ENCODE measurements around the gene EXTL1. TPM values are rescaled to one million over a fixed set of nuclear protein-coding genes. Genes with fewer than 3 reads are reported as not detected.

The EXTL1 gene
- total RNA-seq, 4 donors from 2014 or later: 0.08 to 0.81 (median 0.31) TPM; not detected in 1

DNA sequence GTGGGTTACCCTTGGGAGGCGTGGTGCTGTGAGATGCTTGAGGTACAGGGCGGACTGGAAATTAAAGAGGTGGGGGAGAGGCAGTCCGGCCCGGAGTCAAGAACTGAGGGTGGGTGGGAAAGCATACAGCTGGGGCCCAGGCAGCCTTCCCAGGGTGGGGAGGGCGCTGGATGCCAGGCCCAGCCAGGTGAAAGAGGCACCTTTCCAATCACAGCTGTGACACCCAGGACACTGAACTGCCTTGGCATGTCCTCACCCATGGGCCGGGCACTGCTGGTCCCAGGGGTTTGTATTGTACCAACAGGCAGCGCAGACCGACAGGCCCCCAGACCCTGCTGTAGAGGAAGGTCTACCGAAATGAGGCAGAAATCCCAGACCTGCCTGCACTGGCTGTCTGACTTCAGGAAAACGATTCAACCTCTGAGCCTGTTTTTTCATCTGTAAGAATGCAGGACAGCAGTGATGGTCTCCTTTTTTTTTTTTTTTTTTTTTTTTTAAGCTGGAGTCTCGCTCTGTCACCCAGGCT, 15.2 kb downstream of the EXTL1 start:
- Histone ChIP-seq H3K36me3 (no peaks in the 10 kb centered on the region), H3K4me1 (peaks cover 0 to 17% (median 4%) of the 10 kb centered on the region in 3 donors), H3K4me3 (no peak overlapping the region), H3K9me3 (no peaks in the 10 kb centered on the region), H3K27ac (no peak overlapping the region), H3K27me3 (peaks cover 32% of the 10 kb centered on the region)
- TF ChIP-seq EP300 (IDR thresholded peaks at IDR 0.05): no peak
- TF ChIP-seq POLR2AphosphoS5 (IDR thresholded peaks at IDR 0.05): no peak
- TF ChIP-seq CTCF (IDR thresholded peaks at IDR 0.05): no peak
- TF ChIP-seq POLR2A (IDR thresholded peaks at IDR 0.05): no peak
- WGBS, 2 donors (ENCODE audit: low coverage in 1 of 2): 50% methylated on average over 2 of the region's 11 CpGs; no CpG with 5 or more reads in 1 of the 2 donors
- ATAC-seq: no peak

- TF ChIP-seq POLR2AphosphoS5 (IDR thresholded peaks at IDR 0.05): no peak
- no peak for TF ChIP-seq CTCF (IDR thresholded peaks at IDR 0.05)
- ATAC-seq: no peak
- Histone ChIP-seq H3K27me3 (peaks cover 43% of the 10 kb centered on the region), H3K4me3 (no peak overlapping the region), H3K9me3 (no peaks in the 10 kb centered on the region), H3K4me1 (peaks cover 0 to 17% (median 4%) of the 10 kb centered on the region in 3 donors), H3K27ac (no peak overlapping the region), H3K36me3 (no peaks in the 10 kb centered on the region)
- WGBS, 2 donors (ENCODE audit: low coverage in 1 of 2): 100% methylated on average over 1 of the region's 6 CpGs; no CpG with 5 or more reads in 1 of the 2 donors
Measured at GRCh38 chr1:26037904-26038303, 16.3 kb downstream of the EXTL1 start.

- H3K36me3 ChIP-seq: no peaks in the 10 kb centered on the region
- whole genome bisulfite sequencing, 2 donors (ENCODE audit: low coverage in 1 of 2): 81% methylated on average over 3 of the region's 6 CpGs; no CpG with 5 or more reads in 1 of the 2 donors
- no peaks in the 10 kb centered on the region for H3K9me3 ChIP-seq
- H3K27ac ChIP-seq: no peak overlapping the region
- TF ChIP-seq EP300 (IDR thresholded peaks at IDR 0.05): no peak
- TF ChIP-seq CTCF (IDR thresholded peaks at IDR 0.05): no peak
- TF ChIP-seq POLR2AphosphoS5 (IDR thresholded peaks at IDR 0.05): no peak
- TF ChIP-seq POLR2A (IDR thresholded peaks at IDR 0.05): no peak
- peaks cover 0 to 17% (median 4%) of the 10 kb centered on the region in 3 donors for H3K4me1 ChIP-seq
- ATAC-seq: no peak
- H3K4me3 ChIP-seq: no peak overlapping the region
- H3K27me3 ChIP-seq: peaks cover 43% of the 10 kb centered on the region
Measured at GRCh38 chr1:26038477-26038876, 16.9 kb downstream of the EXTL1 start.

GRCh38 chr1:26038904-26039303, 17.3 kb downstream of the EXTL1 start:
- H3K27me3 ChIP-seq: peaks cover 43% of the 10 kb centered on the region
- ATAC-seq: no peak
- no peaks in the 10 kb centered on the region for H3K9me3 ChIP-seq
- H3K36me3 ChIP-seq: no peaks in the 10 kb centered on the region
- H3K27ac ChIP-seq: no peak overlapping the region
- peaks cover 0 to 17% (median 4%) of the 10 kb centered on the region in 3 donors for H3K4me1 ChIP-seq
- H3K4me3 ChIP-seq: no peak overlapping the region
- no CpG with 5 or more reads among the region's 6 CpGs for WGBS, 2 donors (ENCODE audit: low coverage in 1 of 2)
- no peak for TF ChIP-seq CTCF (IDR thresholded peaks at IDR 0.05)
- TF ChIP-seq POLR2A (IDR thresholded peaks at IDR 0.05): no peak

DNA sequence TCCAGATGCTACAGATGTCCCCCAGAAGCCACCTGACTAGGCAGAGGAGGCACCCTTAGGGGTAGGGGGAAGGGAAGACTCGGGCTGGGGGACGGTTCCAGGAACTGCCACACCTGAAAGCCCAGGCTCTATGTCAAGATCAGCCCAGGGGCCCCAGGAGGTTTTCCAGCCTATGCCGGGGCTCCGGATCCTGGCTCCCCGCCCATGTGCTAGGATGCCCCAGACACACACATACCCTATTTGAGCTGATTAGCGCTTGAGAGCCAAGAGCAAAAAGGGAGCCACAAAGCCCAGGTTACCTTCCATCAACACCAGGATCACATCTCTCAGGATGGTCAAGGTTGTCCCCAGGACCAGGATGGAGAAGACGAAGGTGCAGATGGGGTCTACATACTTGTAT, 19.8 kb downstream of the EXTL1 start:
- H3K4me3 ChIP-seq: no peak overlapping the region
- no peaks in the 10 kb centered on the region for H3K36me3 ChIP-seq
- H3K9me3 ChIP-seq: no peaks in the 10 kb centered on the region
- no peak overlapping the region for H3K27ac ChIP-seq
- H3K4me1 ChIP-seq: peaks cover 0 to 15% (median 3%) of the 10 kb centered on the region in 3 donors
- peaks cover 68% of the 10 kb centered on the region for H3K27me3 ChIP-seq
- 93% methylated on average over 2 of the region's 7 CpGs; no CpG with 5 or more reads in 1 of the 2 donors for WGBS, 2 donors (ENCODE audit: low coverage in 1 of 2)
- TF ChIP-seq POLR2AphosphoS5 (IDR thresholded peaks at IDR 0.05): no peak
- TF ChIP-seq POLR2A (IDR thresholded peaks at IDR 0.05): no peak
- no peak for TF ChIP-seq CTCF (IDR thresholded peaks at IDR 0.05)
- no peak for TF ChIP-seq EP300 (IDR thresholded peaks at IDR 0.05)
- no peak for ATAC-seq
